ENCODE data around the gene SHOC2.

SHOC2 gene

DNA sequence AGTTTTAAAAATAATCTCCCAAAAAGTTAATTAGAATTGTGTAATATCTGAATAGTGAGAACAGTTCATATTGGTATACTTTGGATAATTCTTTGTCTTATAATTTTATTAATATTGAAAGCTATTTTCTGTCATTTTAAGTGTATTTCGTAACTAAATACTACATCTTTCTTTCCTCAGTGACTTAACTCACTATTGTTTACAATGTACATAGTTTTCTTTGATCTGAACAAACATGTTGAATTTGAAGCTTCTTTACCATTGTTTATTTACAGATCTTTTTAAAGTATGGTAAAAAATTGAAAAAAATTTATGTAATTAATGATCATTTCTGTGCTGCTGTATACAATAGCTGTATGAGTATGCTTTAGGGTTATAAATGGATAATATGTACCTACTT, 42.6 kb upstream of the SHOC2 start:
- TF ChIP-seq EP300 (IDR thresholded peaks at IDR 0.05; ENCODE audit: borderline replicate concordance) (no peak), CREB1 (IDR thresholded peaks at IDR 0.05; ENCODE audit: low read depth) (no peak), RAD21 (IDR thresholded peaks at IDR 0.05; ENCODE audit: low read depth) (no peak), YY1 (IDR thresholded peaks at IDR 0.05; ENCODE audit: low read depth) (no peak)
- TF ChIP-seq, protein P1, sequence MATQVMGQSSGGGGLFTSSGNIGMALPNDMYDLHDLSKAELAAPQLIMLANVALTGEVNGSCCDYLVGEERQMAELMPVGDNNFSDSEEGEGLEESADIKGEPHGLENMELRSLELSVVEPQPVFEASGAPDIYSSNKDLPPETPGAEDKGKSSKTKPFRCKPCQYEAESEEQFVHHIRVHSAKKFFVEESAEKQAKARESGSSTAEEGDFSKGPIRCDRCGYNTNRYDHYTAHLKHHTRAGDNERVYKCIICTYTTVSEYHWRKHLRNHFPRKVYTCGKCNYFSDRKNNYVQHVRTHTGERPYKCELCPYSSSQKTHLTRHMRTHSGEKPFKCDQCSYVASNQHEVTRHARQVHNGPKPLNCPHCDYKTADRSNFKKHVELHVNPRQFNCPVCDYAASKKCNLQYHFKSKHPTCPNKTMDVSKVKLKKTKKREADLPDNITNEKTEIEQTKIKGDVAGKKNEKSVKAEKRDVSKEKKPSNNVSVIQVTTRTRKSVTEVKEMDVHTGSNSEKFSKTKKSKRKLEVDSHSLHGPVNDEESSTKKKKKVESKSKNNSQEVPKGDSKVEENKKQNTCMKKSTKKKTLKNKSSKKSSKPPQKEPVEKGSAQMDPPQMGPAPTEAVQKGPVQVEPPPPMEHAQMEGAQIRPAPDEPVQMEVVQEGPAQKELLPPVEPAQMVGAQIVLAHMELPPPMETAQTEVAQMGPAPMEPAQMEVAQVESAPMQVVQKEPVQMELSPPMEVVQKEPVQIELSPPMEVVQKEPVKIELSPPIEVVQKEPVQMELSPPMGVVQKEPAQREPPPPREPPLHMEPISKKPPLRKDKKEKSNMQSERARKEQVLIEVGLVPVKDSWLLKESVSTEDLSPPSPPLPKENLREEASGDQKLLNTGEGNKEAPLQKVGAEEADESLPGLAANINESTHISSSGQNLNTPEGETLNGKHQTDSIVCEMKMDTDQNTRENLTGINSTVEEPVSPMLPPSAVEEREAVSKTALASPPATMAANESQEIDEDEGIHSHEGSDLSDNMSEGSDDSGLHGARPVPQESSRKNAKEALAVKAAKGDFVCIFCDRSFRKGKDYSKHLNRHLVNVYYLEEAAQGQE (IDR thresholded peaks at IDR 0.05; ENCODE audit: low read depth) = no peak
- TF ChIP-seq, protein P2, sequence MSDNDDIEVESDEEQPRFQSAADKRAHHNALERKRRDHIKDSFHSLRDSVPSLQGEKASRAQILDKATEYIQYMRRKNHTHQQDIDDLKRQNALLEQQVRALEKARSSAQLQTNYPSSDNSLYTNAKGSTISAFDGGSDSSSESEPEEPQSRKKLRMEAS (IDR thresholded peaks at IDR 0.05) = no peak

DNA sequence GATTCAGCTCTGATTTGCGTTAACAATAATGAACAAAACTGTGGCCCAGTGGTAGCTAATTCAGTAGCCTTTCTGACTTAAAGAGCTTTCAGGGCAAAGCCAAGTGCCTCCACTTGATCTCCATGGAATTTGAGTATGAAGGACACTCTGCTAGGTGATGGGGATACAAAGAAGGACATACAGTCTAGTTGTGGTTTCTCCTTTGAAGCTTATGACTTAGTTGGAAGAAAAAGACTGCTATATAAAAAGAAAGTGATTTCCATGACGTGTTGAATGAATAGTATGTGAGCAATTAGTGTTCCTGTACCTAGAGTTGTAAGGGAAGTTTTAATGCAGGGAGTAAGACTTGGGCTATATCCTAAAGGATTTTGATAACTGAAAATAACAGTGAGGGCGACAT, 39.4 kb upstream of the SHOC2 start:
- no peak for TF ChIP-seq NFIC (IDR thresholded peaks at IDR 0.05)
- no peak for TF ChIP-seq YY1 (IDR thresholded peaks at IDR 0.05; ENCODE audit: low read depth)
- no peak for TF ChIP-seq ZBTB7A (IDR thresholded peaks at IDR 0.05; ENCODE audit: low read depth)
- TF ChIP-seq, protein P1 (IDR thresholded peaks at IDR 0.05; ENCODE audit: low read depth) = no peak
- TF ChIP-seq RAD21 (IDR thresholded peaks at IDR 0.05; ENCODE audit: low read depth) = no peak

DNA sequence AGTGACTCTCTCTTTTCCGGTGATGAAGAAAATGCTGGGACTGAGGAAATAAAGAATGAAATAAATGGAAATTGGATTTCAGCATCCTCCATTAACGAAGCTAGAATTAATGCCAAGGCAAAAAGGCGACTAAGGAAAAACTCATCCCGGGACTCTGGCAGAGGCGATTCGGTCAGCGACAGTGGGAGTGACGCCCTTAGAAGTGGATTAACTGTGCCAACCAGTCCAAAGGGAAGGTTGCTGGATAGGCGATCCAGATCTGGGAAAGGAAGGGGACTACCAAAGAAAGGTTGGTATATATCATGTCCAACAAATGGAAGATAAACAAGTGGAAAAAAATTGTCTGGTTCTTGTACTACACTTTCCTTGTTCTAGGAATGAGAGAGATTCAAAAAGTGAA, 38.2 kb upstream of the SHOC2 start:
- TF ChIP-seq FOXM1 (IDR thresholded peaks at IDR 0.05; ENCODE audit: borderline replicate concordance, low read depth) (no peak), CREB1 (IDR thresholded peaks at IDR 0.05; ENCODE audit: low read depth) (no peak), CEBPB (IDR thresholded peaks at IDR 0.05) (no peak), NFIC (IDR thresholded peaks at IDR 0.05) (no peak), EGR1 (IDR thresholded peaks at IDR 0.05) (no peak), ZBTB7A (IDR thresholded peaks at IDR 0.05; ENCODE audit: low read depth) (no peak), YY1 (IDR thresholded peaks at IDR 0.05; ENCODE audit: low read depth) (no peak), TCF12 (IDR thresholded peaks at IDR 0.05; ENCODE audit: low read depth) (no peak), EP300 (IDR thresholded peaks at IDR 0.05; ENCODE audit: borderline replicate concordance) (no peak), TEAD4 (IDR thresholded peaks at IDR 0.05) (no peak), RAD21 (IDR thresholded peaks at IDR 0.05; ENCODE audit: low read depth) (no peak), TAF1 (IDR thresholded peaks at IDR 0.05; ENCODE audit: low read depth) (no peak)
- TF ChIP-seq, protein P3, sequence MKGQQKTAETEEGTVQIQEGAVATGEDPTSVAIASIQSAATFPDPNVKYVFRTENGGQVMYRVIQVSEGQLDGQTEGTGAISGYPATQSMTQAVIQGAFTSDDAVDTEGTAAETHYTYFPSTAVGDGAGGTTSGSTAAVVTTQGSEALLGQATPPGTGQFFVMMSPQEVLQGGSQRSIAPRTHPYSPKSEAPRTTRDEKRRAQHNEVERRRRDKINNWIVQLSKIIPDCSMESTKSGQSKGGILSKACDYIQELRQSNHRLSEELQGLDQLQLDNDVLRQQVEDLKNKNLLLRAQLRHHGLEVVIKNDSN (IDR thresholded peaks at IDR 0.05) = no peak
- TF ChIP-seq, protein P1 (IDR thresholded peaks at IDR 0.05; ENCODE audit: low read depth) = no peak
- TF ChIP-seq, protein P2 (IDR thresholded peaks at IDR 0.05) = no peak

DNA sequence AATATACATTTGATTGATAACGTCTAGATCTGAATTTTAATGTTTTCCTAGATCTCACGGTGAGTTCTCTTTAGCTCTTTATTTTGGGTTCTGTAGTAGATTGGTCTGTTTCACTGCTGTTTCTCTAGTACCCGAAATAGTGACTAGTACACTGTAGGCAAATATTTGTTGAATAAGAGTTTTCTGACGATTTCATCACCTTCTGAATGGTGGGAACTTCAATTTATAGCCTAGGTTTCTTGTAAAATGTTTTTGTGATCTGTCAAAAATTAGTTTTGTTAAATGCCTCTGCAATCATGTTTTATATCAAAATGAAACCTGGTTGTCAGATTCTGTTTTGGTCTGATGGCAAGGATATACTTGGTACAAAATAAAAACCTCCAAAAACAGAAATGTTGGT, 37.5 kb upstream of the SHOC2 start:
- TF ChIP-seq, protein P1 (IDR thresholded peaks at IDR 0.05; ENCODE audit: low read depth) = no peak
- TF ChIP-seq NFIC (IDR thresholded peaks at IDR 0.05) = no peak
- no peak for TF ChIP-seq CEBPB (IDR thresholded peaks at IDR 0.05)
- TF ChIP-seq TCF12 (IDR thresholded peaks at IDR 0.05; ENCODE audit: low read depth) = no peak
- TF ChIP-seq ZBTB7A (IDR thresholded peaks at IDR 0.05; ENCODE audit: low read depth) = no peak
- no peak for TF ChIP-seq CREB1 (IDR thresholded peaks at IDR 0.05; ENCODE audit: low read depth)
- no peak for TF ChIP-seq EGR1 (IDR thresholded peaks at IDR 0.05)
- no peak for TF ChIP-seq YY1 (IDR thresholded peaks at IDR 0.05; ENCODE audit: low read depth)
- TF ChIP-seq TEAD4 (IDR thresholded peaks at IDR 0.05) = no peak
- TF ChIP-seq TAF1 (IDR thresholded peaks at IDR 0.05; ENCODE audit: low read depth) = no peak
- TF ChIP-seq RAD21 (IDR thresholded peaks at IDR 0.05; ENCODE audit: low read depth) = no peak
- TF ChIP-seq FOXM1 (IDR thresholded peaks at IDR 0.05; ENCODE audit: borderline replicate concordance, low read depth) = no peak
- no peak for TF ChIP-seq EP300 (IDR thresholded peaks at IDR 0.05; ENCODE audit: borderline replicate concordance)
- TF ChIP-seq, protein P3 (IDR thresholded peaks at IDR 0.05) = no peak
- TF ChIP-seq, protein P2 (IDR thresholded peaks at IDR 0.05) = no peak

Measured in Ishikawa (cell line).